Breast epithelium (tissue), 3 donors: ENCODE measurements around the gene SLC50A1.

Experiments
- POLR2AphosphoS5 ChIP-seq, 3 donors: sonication (generic); formaldehyde crosslinking; IDR thresholded peaks; one replicate each; pipeline ENCODE4 v1.6.1; 2017; ENCODE audit warnings: antibody characterized with exemption in 3 of 3
- TF ChIP-seq, protein P1 (sequence below), 3 donors: fragments of 450-650 bp; IDR thresholded peaks; one replicate each; pipeline ENCODE4 v1.5.1; 2016 to 2017; ENCODE audit warnings: antibody characterized with exemption in 3 of 3, mild to moderate bottlenecking in 3 of 3, moderate library complexity in 3 of 3

DNA sequence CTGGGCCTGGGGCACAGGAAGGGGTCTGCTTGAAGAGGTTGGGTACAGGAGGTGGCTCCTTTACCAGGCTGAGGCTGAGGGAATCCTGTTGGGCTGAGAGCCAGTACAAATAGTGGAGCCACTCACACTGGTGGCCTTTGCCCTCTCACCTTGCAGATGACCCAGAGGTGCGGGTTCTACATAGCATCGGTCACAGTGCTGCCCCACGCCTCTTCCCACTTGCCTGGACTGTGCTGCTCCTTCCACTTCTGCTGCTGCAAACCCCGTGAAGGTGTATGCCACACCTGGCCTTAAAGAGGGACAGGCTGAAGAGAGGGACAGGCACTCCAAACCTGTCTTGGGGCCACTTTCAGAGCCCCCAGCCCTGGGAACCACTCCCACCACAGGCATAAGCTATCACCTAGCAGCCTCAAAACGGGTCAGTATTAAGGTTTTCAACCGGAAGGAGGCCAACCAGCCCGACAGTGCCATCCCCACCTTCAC, 1.8 kb upstream of the SLC50A1 start:
- TF ChIP-seq POLR2AphosphoS5 (IDR thresholded peaks at IDR 0.05), result no peak
- TF ChIP-seq, protein P1, sequence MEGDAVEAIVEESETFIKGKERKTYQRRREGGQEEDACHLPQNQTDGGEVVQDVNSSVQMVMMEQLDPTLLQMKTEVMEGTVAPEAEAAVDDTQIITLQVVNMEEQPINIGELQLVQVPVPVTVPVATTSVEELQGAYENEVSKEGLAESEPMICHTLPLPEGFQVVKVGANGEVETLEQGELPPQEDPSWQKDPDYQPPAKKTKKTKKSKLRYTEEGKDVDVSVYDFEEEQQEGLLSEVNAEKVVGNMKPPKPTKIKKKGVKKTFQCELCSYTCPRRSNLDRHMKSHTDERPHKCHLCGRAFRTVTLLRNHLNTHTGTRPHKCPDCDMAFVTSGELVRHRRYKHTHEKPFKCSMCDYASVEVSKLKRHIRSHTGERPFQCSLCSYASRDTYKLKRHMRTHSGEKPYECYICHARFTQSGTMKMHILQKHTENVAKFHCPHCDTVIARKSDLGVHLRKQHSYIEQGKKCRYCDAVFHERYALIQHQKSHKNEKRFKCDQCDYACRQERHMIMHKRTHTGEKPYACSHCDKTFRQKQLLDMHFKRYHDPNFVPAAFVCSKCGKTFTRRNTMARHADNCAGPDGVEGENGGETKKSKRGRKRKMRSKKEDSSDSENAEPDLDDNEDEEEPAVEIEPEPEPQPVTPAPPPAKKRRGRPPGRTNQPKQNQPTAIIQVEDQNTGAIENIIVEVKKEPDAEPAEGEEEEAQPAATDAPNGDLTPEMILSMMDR (IDR thresholded peaks at IDR 0.05), result no peak
